B cell (primary cell): ENCODE measurements around the gene TBC1D21. TPM values are rescaled to one million over a fixed set of nuclear protein-coding genes. Genes with fewer than 3 reads are reported as not detected.

Source experiments
- ATAC-seq: fragments of 200-7000 bp; cut with Tn5 transposase; one replicate; pipeline ENCODE4 v1.10.0; 2021; ENCODE audit warnings: low read depth, mild to moderate bottlenecking, moderate number of reproducible peaks, moderate library complexity
- CTCF ChIA-PET: fragments of 350-600 bp; sonication (Branson Sonifier 250); formaldehyde crosslinking; loops from one replicate; lab custom pipeline; 2021; ENCODE audit warnings: antibody characterized with exemption, inconsistent platforms; lab: Charles Lee
- POLR2A ChIA-PET: fragments of 350-600 bp; sonication (Branson Sonifier 250); formaldehyde crosslinking; loops from one replicate; lab custom pipeline; 2021; ENCODE audit warnings: antibody characterized with exemption; lab: Charles Lee
- DNase-seq: peaks from one replicate; pipeline ENCODE4 v3.0.0; 2013
- H2AFZ ChIP-seq: 2 replicates; pipeline ENCODE4 v1.6.1; 2012; ENCODE audit warnings: mild to moderate bottlenecking, low read depth, low read length; ENCODE audit not compliant: insufficient read depth, poor library complexity, severe bottlenecking
- H3K27ac ChIP-seq, 2 donors: 1 replicate in 1 of 2; 2 replicates in 1 of 2; pipeline ENCODE4 v1.5.1; 2012 to 2013; ENCODE audit warnings: low read length in 2 of 2, mild to moderate bottlenecking in 2 of 2, moderate library complexity in 1 of 2
- H3K27me3 ChIP-seq, 4 experiments: fragments of 200-600 bp in 1 of 4; sonication (generic) in 1 of 4; replicated peaks in 1 of 4; 1 replicate in 2 of 4; 2 replicates in 2 of 4; pipeline versions ENCODE4 v1.6.1 to v1.7.0; 2013 to 2016; ENCODE audit warnings: low read length in 3 of 4, mild to moderate bottlenecking in 2 of 4, mixed read lengths in 1 of 4, moderate library complexity in 1 of 4; ENCODE audit not compliant: insufficient read depth in 4 of 4, control insufficient read depth in 3 of 4; ENCODE audit errors: control extremely low read depth in 1 of 4
- H3K36me3 ChIP-seq, 2 experiments: replicated peaks in 1 of 2; 1 replicate in 1 of 2; 2 replicates in 1 of 2; pipeline versions ENCODE4 v1.6.1 to v1.7.1; 2013; ENCODE audit warnings: low read length in 1 of 2; ENCODE audit not compliant: insufficient read depth in 2 of 2, control insufficient read depth in 1 of 2; ENCODE audit errors: control extremely low read depth in 1 of 2, extremely low read depth in 1 of 2
- H3K4me1 ChIP-seq, 2 donors: fragments of 200-600 bp in 1 of 2; sonication (generic) in 1 of 2; 1 replicate in 1 of 2; 2 replicates in 1 of 2; pipeline versions ENCODE4 v1.5.1 to v1.6.1; 2013 to 2017; ENCODE audit warnings: low read length in 2 of 2; ENCODE audit not compliant: control insufficient read depth in 2 of 2, insufficient read depth in 2 of 2
- H3K4me2 ChIP-seq: replicated peaks from 2 replicates; pipeline ENCODE3; 2012; ENCODE audit warnings: mild to moderate bottlenecking, low read depth, low read length; ENCODE audit not compliant: poor library complexity, severe bottlenecking
- H3K4me3 ChIP-seq, 5 experiments: fragments of 200-600 bp in 1 of 5; sonication (generic) in 1 of 5; 1 replicate in 3 of 5; 2 replicates in 2 of 5; pipeline versions ENCODE4 v1.5.1 to v1.7.0; 2011 to 2016; ENCODE audit warnings: low read length in 4 of 5, mild to moderate bottlenecking in 4 of 5, low read depth in 2 of 5, control low read depth in 1 of 5, moderate library complexity in 1 of 5; ENCODE audit not compliant: insufficient read depth in 1 of 5; ENCODE audit errors: control extremely low read depth in 1 of 5, extremely low read depth in 1 of 5
- H3K79me2 ChIP-seq: fragments of 200-600 bp; sonication (generic); one replicate; pipeline ENCODE4 v1.6.0; 2016; ENCODE audit warnings: low read length; ENCODE audit not compliant: control insufficient read depth, insufficient read depth
- H3K9ac ChIP-seq: fragments of 200-600 bp; sonication (generic); 2 replicates; pipeline ENCODE4 v1.6.1; 2017; ENCODE audit warnings: mild to moderate bottlenecking, low read length, moderate library complexity
- H3K9me3 ChIP-seq, 3 donors: one replicate each; pipeline versions ENCODE4 v1.6.1 to v1.7.1; 2013; ENCODE audit warnings: low read length in 2 of 3; ENCODE audit not compliant: control insufficient read depth in 2 of 3, insufficient read depth in 1 of 3; ENCODE audit errors: control extremely low read depth in 1 of 3
- H4K20me1 ChIP-seq: 2 replicates; pipeline ENCODE4 v1.6.0; 2012; ENCODE audit warnings: mild to moderate bottlenecking, low read length; ENCODE audit not compliant: insufficient read depth, control insufficient read depth, poor library complexity, severe bottlenecking
- H3K27ac Mint-ChIP-seq: one replicate; pipeline ENCODE4 v1.8.0; 2021; ENCODE audit warnings: mixed read lengths
- H3K27me3 Mint-ChIP-seq: one replicate; pipeline ENCODE4 v1.8.0; 2021; ENCODE audit warnings: mixed read lengths
- H3K4me1 Mint-ChIP-seq: one replicate; pipeline ENCODE4 v1.8.0; 2021; ENCODE audit warnings: mixed read lengths
- H3K4me3 Mint-ChIP-seq: one replicate; pipeline ENCODE4 v1.8.0; 2021; ENCODE audit warnings: mixed read lengths
- H3K9me3 Mint-ChIP-seq: one replicate; pipeline ENCODE4 v1.8.0; 2022; ENCODE audit warnings: mixed read lengths; ENCODE audit not compliant: insufficient read depth
- CTCF ChIP-seq: fragments of 200-600 bp; IDR thresholded peaks from one replicate; pipeline ENCODE4 v1.8.0; 2022; ENCODE audit warnings: antibody characterized with exemption, mild to moderate bottlenecking
- EZH2 ChIP-seq: IDR thresholded peaks from 2 replicates; pipeline ENCODE4 v1.6.1; 2012; ENCODE audit warnings: borderline replicate concordance, low read depth, mild to moderate bottlenecking, moderate library complexity, low read length; ENCODE audit not compliant: insufficient read depth, poor library complexity, severe bottlenecking
- WGBS: methylation state at CpG from one replicate; pipeline ENCODE4 v1.1.5; 2013; ENCODE audit warnings: missing lambda C conversion rate; ENCODE audit not compliant: insufficient coverage; 5-methylcytosine and 5-hydroxymethylcytosine counted together
- intact Hi-C: fragments of 100-400 bp; cut with micrococcal nuclease; formaldehyde crosslinking; loops from one replicate; pipeline ENCODE4 v1.10.0; 2022
- polyA plus RNA-seq: library from polyadenylated mRNA; depleted of rRNA; stranded (reverse); fragments of >200 nt; gene quantifications from 2 replicates; pipeline ENCODE4 v1.2.3, GENCODE V29; 2012
- total RNA-seq, 2 donors: library from RNA; stranded (reverse); fragments of 120-200 nt in 1 of 2; gene quantifications; 1 replicate in 1 of 2; 2 replicates in 1 of 2; pipeline versions ENCODE4 v1.2.3 to v1.2.4, GENCODE V29; 2013 to 2022

TBC1D21 gene
- total and polyA plus RNA-seq, 2 donors (not counting 1 experiment from before 2014, with no cell fraction given) = not detected

DNA sequence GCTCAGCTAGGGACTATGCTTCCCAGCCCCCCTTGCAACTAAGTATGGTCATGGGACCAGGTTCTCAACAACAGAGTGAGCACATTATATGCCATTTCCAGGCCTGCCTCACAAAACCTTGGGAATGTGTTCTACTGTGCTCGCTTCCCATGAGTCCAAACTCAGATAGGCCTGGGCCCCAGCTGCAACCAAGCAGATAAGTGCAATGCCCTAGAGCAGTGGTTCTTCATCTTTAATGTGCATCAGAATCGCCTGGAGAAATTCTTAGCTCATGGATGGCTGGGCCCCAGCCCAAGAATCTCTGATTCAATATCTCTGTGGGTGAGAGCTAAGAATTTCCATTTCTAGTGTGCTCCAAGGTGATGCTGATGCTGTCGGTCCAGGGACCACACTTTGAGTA, 27.5 kb upstream of the TBC1D21 start:
- DNase-seq (no peak), ATAC-seq (no peak)
- intact Hi-C loops = no loop called here
- H3K9ac ChIP-seq = no peak overlapping the region
- no peak for TF ChIP-seq EZH2
- no peak for TF ChIP-seq CTCF
- POLR2A ChIA-PET = no interaction called here
- Mint-ChIP-seq H3K4me1 (no peaks in the 10 kb centered on the region), H3K27me3 (peaks cover 28% of the 10 kb centered on the region), H3K9me3 (peaks cover 4% of the 10 kb centered on the region), H3K27ac (no peak overlapping the region), H3K4me3 (no peak overlapping the region)
- H2AFZ ChIP-seq = no peak overlapping the region
- no peaks in the 10 kb centered on the region for H3K27me3 ChIP-seq
- H3K79me2 ChIP-seq = no peaks in the 10 kb centered on the region
- WGBS = 77% methylated on average over 2 of the region's 3 CpGs
- H3K36me3 ChIP-seq = no peaks in the 10 kb centered on the region
- peaks cover 0 to 3% (median 0%) of the 10 kb centered on the region in 3 donors for H3K9me3 ChIP-seq
- H3K4me1 ChIP-seq = no peaks in the 10 kb centered on the region
- no peak overlapping the region for H3K4me2 ChIP-seq
- H3K4me3 ChIP-seq = no peak overlapping the region
- H3K27ac ChIP-seq = no peak overlapping the region
- no peaks in the 10 kb centered on the region for H4K20me1 ChIP-seq
- CTCF ChIA-PET = no interaction called here

DNA sequence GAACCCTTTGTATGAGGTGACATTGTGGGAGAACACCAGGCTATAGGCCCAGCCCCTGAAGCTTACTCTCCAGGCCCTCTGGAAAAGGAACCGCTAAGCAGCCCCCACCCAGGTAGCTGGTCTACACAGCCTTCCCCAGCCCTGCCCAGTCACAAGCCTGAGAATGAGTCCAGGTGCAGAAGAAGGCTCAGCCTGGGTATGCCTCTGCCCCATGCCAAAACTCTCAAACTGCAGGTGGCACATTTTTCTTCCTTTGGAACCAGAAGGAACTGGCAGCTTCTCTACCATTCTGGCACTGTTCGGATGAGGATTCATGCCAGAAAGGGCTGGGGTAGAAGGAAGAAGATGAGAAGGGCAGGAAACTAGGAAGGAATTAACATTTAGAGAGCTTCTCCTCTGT, 23.7 kb upstream of the TBC1D21 start:
- Histone ChIP-seq H4K20me1 (no peaks in the 10 kb centered on the region), H3K4me1 (no peaks in the 10 kb centered on the region), H3K9me3 (peaks cover 0 to 9% (median 0%) of the 10 kb centered on the region in 3 donors), H3K27ac (no peak overlapping the region), H3K4me2 (no peak overlapping the region), H3K27me3 (peaks cover 0 to 4% (median 0%) of the 10 kb centered on the region in 4 experiments), H2AFZ (no peak overlapping the region), H3K79me2 (no peaks in the 10 kb centered on the region), H3K36me3 (no peaks in the 10 kb centered on the region), H3K9ac (no peak overlapping the region), H3K4me3 (no peak overlapping the region)
- Mint-ChIP-seq H3K9me3 (no peaks in the 10 kb centered on the region), H3K27me3 (peaks cover 49% of the 10 kb centered on the region), H3K27ac (no peak overlapping the region), H3K4me3 (no peak overlapping the region), H3K4me1 (no peaks in the 10 kb centered on the region)
- TF ChIP-seq EZH2 (no peak), CTCF (no peak)
- ATAC-seq (no peak), DNase-seq (no peak)
- ChIA-PET POLR2A (no interaction called here), CTCF (no interaction called here)
- WGBS = 89% methylated on average over 2 of the region's 2 CpGs
- intact Hi-C loops = no loop called here
